ENCODE results near the gene NOS1AP.

The NOS1AP gene

GRCh38 chr1:162353078-162353477 is 283.6 kb downstream of the NOS1AP start:
- no peak for DNase-seq

GRCh38 chr1:162353702-162354101 is 284.2 kb downstream of the NOS1AP start:
- DNase-seq: no peak

- DNase-seq: no peak
Measured at GRCh38 chr1:162357681-162358266, 288.3 kb downstream of the NOS1AP start.

DNA sequence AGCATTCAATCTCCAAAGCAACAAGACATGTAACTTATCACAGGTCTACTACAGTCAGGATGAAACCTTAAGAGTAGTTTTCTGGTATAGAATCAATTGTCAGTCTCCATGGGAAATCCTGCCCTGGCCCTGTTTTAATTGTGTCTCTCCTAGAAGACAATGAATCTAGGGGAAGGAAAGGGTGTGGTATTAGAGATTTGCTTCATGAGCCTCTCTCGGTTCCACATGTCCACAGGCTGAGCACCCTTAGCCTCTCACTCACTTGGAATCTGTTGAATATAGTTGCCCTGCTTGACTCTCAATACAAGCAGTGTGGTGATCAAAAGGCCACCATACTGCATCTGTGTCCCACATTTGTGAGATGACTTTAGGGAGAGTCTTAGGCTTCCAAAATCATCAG is 289.4 kb downstream of the NOS1AP start:
- no peak for DNase-seq

DNA sequence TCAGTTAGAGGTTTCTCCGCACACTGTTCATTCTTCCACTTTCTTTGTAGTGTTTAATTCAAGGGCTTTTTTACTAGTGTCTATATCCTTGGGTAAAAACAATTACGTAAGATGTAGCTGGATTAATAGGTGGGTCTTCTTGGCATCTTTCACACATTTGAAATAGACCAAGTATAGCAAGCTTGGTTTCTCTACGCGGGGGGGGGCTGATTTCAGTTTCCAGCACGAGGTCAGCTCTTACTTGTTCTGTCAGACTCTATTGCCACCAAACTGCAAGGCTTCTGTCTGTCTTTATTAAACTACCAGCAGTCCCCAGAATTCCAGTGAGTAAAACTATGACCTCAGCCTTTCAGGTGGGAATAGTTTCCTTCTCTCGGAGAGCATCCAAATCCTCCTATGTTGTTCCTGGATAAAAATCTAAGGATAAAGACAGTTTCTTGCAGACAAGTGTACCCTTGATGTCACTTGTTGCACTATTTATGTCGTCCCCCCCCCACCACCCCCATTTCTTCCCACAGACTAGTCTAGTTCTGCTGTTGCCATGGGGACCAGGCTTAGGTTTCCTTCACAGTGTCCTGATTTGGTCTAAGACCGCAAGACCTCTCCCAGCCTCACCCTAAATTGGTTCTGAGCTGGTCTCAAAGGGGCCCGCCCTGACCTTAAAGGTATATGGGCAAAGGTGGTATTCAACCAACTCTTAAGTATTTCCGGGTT is 290.2 kb downstream of the NOS1AP start:
- no peak for DNase-seq

DNA sequence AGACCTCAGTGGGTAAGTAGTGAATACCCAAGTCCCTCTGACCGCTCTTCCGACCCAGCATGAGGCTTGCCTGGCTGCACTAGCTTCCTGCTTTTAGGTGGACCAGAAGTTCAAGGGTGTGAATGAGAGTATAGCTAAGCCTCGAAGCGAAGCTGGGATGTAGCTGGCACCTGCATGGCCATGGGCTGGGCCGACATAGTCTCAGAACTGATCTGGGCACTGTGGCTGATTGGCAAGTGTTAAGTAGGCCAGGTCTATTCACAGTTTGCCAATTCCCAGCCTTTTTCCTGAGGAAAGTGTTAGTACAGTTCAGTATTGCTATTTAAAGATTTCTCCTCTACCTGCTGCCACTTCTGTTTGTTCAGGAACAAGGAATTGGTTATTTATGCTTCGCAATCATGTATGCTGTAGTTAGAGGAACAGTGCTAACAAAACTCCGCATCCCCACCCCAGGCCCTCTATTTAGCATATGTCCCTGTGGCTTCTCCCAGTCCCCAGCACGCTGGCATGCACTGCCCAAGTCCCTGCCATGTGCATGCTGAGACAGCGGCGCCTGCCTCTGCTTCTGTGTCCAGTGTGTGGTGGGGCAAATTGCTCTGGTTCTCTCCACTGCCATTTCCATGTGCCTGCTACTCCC is 290.9 kb downstream of the NOS1AP start:
- no peak for DNase-seq

GRCh38 chr1:162360874-162361260 is 291.4 kb downstream of the NOS1AP start:
- no peak for DNase-seq

DNA sequence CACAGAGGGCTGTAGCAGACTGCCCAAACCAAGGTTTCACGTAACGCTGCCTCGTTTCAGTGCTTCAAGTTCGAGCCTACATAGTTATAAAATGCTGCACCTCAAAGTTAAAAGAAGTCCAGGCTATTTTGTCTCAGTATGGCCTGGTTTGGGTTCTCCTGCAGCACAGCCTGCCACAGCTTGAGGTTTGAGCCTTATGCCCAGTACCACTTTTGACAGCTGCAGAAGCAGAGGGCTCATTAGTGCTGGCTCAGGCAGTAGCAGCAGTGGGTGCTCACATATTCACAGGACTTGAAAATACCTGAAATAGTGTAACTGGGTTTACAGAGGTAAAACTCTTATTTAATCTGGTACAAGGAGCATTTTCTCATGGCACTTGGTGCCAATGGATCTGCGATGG is 291.9 kb downstream of the NOS1AP start:
- no peak for DNase-seq

GRCh38 chr1:162363823-162364222 is 294.3 kb downstream of the NOS1AP start:
- no peak for DNase-seq

- DNase-seq: no peak
Measured at GRCh38 chr1:162364498-162364897, 295.0 kb downstream of the NOS1AP start.

DNA sequence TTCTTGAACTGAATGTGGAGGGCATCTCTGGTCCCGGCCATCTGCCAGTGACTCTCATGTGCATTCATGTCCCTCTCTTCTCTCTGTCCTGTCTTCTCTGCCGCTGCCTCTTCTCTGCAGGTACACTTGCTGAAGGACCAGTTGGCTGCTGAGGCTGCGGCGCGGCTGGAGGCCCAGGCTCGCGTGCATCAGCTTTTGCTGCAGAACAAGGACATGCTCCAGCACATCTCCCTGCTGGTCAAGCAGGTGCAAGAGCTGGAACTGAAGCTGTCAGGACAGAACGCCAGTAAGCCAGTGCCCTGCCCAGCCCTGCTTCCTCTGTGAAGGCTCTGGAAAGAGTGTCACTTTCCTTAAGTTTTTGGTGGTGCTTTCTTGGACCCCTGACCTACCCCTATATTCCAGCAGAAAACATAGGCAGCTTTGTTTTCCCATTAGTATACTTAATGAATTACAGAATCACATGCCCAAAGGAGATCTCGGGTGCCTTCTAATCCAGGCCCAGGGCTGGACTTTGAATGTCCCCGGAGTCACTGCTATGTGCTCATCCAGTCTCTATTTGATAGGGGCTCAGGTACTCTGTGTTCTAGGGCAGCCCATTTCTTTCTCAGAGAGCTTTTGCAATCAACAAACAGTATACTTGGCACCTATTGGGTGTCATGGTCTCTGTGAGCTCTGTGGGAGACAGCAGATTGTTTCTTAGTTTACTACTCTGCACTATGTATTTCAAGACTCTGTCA is 296.0 kb downstream of the NOS1AP start:
- no peak for DNase-seq

GRCh38 chr1:162366149-162366548 is 296.7 kb downstream of the NOS1AP start:
- no peak for DNase-seq

DNA sequence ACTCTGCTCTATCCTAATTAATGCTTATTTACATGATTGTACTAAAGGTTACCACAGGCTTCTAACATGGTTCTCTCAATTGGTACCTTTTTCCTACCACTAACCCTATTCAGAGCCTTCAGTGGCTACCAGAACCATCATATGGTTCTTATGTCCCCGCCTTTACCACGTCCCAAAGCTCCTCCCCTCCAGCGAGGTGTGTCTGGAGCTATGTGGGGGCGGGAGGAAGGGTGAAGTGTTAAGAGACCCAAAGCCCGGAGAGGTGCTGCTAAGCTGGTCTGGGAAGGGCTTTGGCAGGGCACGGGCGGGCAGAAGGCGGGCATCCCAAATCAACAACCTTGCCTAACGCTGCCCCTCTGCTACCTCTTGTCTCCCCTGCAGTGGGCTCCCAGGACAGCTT is 297.2 kb downstream of the NOS1AP start:
- no peak for DNase-seq

GRCh38 chr1:162367073-162367472 is 297.6 kb downstream of the NOS1AP start:
- DNase-seq: no peak

DNA sequence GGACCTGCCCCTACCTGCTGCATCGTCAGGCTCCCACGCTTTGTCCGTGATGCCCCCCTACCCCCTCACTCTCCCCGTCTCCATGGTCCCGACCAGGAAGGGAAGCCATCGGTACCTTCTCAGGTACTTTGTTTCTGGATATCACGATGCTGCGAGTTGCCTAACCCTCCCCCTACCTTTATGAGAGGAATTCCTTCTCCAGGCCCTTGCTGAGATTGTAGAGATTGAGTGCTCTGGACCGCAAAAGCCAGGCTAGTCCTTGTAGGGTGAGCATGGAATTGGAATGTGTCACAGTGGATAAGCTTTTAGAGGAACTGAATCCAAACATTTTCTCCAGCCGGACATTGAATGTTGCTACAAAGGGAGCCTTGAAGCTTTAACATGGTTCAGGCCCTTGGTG is 298.3 kb downstream of the NOS1AP start:
- DNase-seq: no peak

DNA sequence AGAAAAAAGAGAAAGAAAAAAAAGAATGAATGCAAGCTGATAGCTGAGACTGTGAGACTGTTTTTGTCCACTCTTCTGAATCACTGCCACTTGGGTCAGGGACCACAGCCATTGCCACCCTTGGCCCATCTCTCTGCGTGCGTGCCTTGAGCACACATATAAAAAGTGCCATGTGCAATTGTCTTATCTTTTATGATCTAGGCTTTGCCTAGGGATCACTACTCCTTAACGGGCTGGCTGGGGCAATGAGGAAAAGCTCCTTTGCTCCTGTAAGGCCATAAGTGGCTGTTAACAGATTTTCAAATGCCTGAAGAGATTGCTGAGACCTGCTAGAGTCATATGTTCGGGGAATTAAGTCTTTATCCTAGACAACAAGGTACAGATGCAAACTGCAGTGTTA is 299.0 kb downstream of the NOS1AP start:
- DNase-seq: no peak

- DNase-seq: no peak
Measured at GRCh38 chr1:162369571-162369970, 300.1 kb downstream of the NOS1AP start.

- no peak for DNase-seq
Measured at GRCh38 chr1:162370161-162370560, 300.7 kb downstream of the NOS1AP start.

GRCh38 chr1:162370721-162371120 is 301.2 kb downstream of the NOS1AP start:
- no peak for DNase-seq

DNA sequence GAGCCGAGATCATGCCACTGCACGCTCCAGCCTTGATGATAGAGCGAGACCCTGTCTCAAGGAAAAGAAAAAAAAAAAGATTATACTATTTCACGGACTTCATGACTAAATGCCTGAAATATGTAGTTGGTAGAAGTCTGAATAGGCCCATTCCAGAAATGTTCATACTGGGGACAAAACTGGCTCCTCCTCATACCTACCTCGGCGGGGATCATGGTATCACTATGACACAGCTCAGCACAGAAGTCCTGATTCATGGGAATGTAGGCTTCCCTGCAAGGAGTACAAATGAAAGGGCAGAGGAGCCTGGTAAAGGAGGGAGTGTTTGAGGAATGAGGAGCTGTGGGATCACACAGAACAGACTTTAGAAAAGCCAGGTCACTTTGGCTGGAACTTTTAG is 302.1 kb downstream of the NOS1AP start:
- no peak for DNase-seq

GRCh38 chr1:162372159-162373071 is 302.9 kb downstream of the NOS1AP start:
- no peak for DNase-seq

DNA sequence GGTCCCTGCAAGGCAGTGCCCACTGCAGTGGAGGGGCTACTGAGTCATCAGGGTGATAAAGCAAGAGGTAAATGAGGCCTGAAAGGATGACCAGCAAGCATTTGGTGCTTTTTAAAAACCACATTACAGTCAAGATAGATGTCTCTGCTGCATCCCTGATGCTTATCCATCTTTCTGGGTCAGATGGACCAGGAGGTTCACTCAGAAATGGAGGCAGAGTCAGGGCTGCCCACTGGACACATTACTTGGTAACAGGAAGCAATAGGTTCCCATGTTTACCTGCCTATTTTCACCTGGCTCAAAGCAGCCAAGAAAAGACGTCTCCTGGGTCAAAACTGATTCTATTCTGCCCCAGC is 303.6 kb downstream of the NOS1AP start:
- DNase-seq: no peak
